Measurements from ENCODE around the gene ATXN7L3.

ATXN7L3 gene

DNA sequence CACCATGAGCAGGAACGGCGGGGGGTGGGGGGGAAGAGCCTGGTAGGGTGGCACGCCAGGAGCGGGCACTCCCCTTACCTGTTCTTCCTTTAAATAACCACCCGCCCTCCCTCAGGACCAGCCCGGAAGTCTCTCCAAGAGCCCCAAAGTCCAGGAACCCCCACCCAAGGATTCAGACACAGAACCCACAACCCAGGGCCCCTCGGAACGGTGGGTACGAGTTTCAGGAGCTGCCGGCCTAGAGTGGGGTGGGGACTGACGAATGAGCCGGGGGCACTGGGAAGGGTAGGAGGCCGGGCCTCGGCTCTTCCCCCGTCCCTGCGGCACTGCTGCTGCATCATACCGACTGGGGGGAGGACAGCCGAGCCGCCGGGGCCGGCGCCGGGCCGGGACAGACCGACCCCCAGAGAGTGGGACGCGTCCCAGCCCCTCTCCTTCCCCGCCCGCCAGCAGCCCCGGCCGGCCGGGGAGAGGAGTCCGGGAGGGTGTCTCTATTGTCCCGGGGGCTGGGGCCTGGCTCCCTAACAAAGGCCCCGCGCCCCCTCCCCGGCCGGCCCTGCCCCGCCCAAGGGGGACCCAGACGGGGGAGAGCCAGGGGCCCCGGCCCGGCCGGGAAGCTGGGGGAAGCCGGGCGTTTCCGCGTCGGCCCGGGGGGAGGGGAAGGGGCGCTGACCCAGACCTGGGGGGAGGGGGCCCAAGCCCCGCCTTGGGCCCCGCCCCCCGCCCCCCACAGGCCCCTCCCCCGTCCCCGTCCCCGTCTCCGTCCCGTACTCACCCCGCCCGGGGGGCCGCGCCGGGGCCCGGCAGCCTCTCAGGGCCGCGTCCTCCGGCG is 747 bp downstream of the ATXN7L3 start:
- DNase-seq = peak; percentile 46 to 65

DNA sequence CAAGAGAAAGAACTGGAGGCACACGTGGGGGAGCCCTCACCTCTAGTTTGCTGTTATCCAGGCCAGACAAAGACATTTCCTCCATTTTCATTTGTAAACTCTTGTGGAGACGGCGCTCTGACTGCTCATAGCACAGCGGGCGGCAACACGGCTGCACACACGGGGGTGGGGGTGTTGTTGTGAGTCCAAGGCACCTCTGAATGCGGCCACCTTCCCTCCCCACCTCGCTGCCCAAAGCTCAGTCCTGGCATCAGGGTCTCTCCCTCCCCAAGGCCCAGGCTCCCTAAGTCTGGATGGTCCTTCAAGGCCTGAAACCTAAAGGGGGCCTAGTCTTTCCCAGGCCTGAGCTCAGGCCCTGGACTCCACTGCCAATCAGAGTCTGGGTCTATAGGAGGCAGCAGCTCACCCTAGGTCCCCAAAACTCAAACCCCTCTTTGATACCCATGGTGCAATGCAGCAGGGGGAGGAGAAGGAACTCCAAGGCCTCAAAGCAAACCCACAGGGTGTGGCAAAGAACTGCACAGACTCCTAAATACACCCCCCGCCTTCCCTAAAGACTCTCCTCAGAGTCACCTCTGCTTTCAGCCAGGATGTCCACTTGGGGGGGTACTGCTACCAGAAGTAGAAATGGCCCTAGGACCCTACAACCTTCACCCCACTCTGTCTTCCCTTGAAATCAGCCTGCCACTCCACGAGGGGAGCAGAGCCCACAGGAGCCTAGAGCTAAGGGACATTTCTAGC is 1.5 kb downstream of the ATXN7L3 start:
- DNase-seq = peak; percentile 37 to 39

- no peak for DNase-seq
Measured at GRCh38 chr17:44197107-44197506, 2.6 kb downstream of the ATXN7L3 start.

DNA sequence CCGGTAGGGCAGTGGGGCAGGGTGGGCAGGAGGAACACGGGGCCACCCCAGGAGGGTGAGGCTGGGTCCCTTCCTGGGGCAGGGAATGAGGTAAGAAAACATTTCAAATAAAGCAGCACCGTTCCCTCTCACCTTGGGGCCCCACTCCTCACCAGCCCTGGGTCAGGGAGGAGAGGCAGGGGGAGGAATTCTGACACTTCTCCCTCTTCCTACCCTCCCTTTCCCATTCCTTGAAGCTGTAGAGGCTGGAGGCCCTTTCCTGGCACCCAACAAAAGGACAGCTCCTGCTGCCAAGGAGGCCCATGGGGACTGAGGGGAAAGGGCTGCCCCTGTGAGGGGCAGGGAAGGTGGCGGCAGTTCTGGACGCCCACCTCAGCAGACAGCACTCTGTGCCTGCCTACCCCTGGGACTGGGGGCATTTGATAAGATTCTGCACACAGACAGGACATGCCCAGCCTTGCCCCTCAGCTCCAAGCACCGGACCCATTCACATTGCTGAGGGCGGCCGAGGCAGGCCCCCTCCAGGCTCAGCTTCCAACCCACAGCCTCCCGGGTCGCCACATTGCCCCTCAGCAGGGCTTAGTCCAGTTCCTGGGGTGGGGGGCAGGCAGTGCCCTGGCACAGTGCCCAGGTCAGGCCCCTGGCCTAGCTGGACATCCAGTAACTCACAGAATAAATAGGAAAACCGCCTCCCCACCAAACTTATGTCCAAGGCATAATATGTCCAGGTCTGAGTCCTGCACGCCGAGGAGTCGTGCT is 6.2 kb downstream of the ATXN7L3 start:
- no peak for DNase-seq

- DNase-seq = no peak
Measured at GRCh38 chr17:44192750-44193149, 6.9 kb downstream of the ATXN7L3 start.

GRCh38 chr17:44191941-44192496 is 7.7 kb downstream of the ATXN7L3 start:
- no peak for DNase-seq

DNA sequence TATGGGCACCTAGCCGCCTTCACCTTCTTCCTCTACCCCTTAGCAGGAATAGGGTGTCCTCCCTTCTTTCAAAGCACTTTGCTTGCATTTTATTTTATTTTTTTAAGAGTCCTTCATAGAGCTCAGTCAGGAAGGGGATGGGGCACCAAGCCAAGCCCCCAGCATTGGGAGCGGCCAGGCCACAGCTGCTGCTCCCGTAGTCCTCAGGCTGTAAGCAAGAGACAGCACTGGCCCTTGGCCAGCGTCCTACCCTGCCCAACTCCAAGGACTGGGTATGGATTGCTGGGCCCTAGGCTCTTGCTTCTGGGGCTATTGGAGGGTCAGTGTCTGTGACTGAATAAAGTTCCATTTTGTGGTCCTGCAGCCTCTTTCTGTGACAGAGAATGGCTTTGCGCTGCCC is 8.3 kb downstream of the ATXN7L3 start:
- DNase-seq = no peak

DNA sequence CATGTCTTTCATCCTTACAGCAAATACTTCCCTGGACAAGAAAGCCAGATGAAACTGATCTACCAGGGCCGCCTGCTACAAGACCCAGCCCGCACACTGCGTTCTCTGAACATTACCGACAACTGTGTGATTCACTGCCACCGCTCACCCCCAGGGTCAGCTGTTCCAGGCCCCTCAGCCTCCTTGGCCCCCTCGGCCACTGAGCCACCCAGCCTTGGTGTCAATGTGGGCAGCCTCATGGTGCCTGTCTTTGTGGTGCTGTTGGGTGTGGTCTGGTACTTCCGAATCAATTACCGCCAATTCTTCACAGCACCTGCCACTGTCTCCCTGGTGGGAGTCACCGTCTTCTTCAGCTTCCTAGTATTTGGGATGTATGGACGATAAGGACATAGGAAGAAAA is 9.2 kb downstream of the ATXN7L3 start:
- DNase-seq = no peak

- DNase-seq = no peak
Measured at GRCh38 chr17:44188576-44189403, 10.9 kb downstream of the ATXN7L3 start.

DNA sequence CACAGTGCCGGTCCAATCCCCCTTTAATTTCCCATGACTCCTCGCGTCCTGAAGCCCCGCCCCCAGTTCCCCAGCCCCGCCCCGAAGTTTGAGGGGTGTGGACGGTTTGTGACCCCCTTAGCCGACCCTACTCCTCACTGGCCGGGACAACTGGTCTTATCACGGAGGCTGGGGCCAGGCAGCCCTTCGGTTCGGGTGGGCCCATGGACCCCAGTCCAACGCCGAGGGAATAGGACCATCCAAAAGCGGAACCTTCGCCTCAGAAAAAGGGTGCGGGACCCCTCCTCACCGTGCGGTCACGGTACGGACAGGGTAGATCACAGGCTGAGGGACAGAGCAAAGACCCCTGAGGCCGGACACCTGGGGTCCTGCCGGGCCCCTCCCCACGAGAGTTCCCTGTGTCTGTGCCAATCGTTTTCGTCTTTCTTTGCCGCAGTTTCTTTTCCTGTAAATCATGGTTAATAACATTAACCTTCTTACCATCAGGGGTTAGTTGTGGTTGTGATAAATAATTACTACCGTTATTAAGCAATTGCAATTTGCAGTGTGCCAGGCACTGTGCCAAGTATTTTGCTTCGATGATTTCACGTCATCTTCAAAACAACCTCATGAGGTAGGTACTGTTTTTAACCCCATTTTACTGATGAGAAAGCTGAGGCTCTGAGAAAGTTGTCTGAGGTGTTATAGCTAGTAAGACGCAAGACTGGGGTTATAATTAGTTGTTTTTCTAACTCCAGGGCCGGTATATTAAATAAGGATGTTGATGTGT is 12.4 kb downstream of the ATXN7L3 start:
- DNase-seq = no peak

GRCh38 chr17:44186307-44187130 is 13.2 kb downstream of the ATXN7L3 start, which contains the start of gene TMUB2:
Gene TMUB2, plus strand, starts transcription at chr17:44186972. Its CDS starts 737 bp downstream, at chr17:44187709.
- DNase-seq = peak; percentile 100

DNA sequence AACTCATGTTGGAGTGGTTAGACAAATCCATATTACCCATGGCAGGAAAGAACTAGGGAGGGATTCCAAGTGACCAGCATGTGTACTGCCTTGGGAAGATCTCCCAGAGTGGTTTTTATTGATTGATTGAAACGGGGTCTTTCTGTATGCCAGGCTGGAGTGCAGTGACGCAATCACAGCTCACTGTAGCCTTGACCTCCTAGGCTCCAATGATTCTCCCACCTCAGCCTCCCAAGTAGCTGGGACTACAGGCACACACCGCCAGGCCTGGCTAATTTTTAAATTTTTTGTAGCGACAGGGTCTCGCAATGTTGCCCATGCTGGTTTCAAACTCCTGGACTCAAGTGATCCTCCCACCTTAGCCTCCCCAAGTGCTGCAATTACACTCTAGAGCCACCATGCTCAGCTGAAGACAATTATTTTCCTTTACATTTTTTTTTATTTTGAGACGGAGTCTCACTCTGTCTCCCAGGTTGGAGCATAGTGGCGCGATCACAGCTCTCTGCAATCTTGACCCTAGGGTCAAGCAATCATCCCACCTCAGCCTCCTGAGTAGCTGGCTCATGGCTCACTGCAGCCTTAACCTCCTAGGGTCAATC is 15.4 kb downstream of the ATXN7L3 start:
- no peak for DNase-seq

- DNase-seq = no peak
Measured at GRCh38 chr17:44183024-44183423, 16.7 kb downstream of the ATXN7L3 start.

- no peak for DNase-seq
Measured at GRCh38 chr17:44178133-44178532, 21.6 kb downstream of the ATXN7L3 start.

- DNase-seq = no peak
Measured at GRCh38 chr17:44177640-44178039, 22.0 kb downstream of the ATXN7L3 start.

DNA sequence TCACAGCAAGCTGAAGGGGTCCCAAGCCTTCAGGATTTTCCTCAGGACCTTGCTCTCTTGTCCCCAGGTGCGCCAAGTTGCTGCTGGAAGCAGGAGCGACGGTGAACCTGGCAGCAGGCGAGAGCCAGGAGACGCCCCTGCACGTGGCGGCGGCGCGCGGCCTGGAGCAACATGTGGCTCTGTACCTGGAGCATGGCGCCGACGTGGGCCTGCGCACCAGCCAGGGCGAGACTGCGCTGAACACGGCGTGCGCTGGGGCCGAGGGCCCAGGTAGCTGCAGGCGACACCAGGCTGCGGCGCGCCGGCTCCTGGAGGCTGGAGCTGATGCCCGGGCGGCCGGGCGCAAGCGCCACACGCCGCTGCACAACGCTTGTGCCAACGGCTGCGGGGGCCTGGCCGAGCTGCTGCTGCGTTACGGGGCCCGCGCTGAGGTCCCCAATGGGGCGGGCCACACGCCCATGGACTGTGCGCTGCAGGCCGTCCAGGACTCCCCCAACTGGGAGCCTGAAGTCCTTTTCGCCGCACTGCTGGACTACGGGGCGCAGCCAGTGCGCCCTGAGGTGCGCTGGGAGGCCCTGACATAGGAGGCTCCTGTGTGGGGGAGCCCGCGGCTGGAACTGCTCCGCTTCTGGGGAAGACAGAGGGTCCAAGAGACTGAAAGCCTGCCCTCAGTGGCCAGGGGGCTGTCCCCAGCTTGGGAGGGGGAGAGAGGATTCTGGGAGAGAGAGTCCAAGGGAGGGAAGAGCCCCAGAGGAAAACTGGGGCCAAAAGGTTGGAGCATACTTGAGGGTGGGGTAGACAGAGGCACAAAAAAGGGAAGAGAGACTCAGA is 22.8 kb downstream of the ATXN7L3 start:
- DNase-seq = no peak

DNA sequence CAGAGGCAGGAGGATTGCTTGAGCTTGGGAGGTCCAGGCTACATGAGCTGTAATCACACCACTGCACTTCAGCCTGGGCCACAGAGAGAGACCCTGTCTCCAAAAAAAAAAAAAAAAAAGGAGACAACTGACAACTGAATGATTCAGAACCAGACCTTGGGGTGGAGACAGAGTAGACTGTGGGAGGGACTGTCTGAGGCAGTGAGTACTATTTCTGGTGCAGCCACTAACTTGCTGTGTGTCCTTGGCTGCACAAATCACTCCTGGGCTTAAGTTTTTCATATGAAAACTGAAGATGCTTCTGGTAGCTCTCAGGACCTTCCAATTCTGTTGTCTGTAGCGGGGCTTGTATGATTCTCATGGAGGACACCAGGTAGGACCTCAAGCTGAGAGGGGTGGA is 23.4 kb downstream of the ATXN7L3 start:
- DNase-seq = no peak

- DNase-seq = no peak
Measured at GRCh38 chr17:44174427-44174826, 25.3 kb downstream of the ATXN7L3 start.

- DNase-seq = no peak
Measured at GRCh38 chr17:44171931-44172455, 27.7 kb downstream of the ATXN7L3 start.

Data from activated CD4-positive, alpha-beta T cell treated with anti-CD3 and anti-CD28 coated beads for 4 hours (primary cell).